Occipital lobe (tissue), 2 donors: ENCODE measurements around the gene PCF11. TPM values are rescaled to one million over a fixed set of nuclear protein-coding genes. Genes with fewer than 3 reads are reported as not detected.

Experiments used
- DNase-seq: peaks from one replicate; lab custom pipeline; 2025; lab: John Stamatoyannopoulos, UW
- total RNA-seq: library from RNA; depleted of rRNA; stranded (reverse); fragments of >200 nt; gene quantifications from one replicate; pipeline ENCODE4 v1.2.3, GENCODE V29; 2014

Gene PCF11
- total RNA-seq, 1 donor from 2014 or later: 93.3 TPM

GRCh38 chr11:83151274-83151977 lies 5.5 kb upstream of the PCF11 start:
- no peak for DNase-seq

- no peak for DNase-seq
Measured at GRCh38 chr11:83152264-83152663, 4.7 kb upstream of the PCF11 start.

- no peak for DNase-seq
Measured at GRCh38 chr11:83153764-83154163, 3.2 kb upstream of the PCF11 start.

GRCh38 chr11:83156144-83156995 lies 561 bp upstream of the PCF11 start:
- DNase-seq: peak; percentile 100

GRCh38 chr11:83157594-83158356 lies 844 bp downstream of the PCF11 start:
- DNase-seq: peak; percentile 43

- no peak for DNase-seq
Measured at GRCh38 chr11:83158357-83158786, 1.4 kb downstream of the PCF11 start.

GRCh38 chr11:83158965-83159901 lies 2.3 kb downstream of the PCF11 start:
- no peak for DNase-seq

- no peak for DNase-seq
Measured at GRCh38 chr11:83159902-83160865, 3.3 kb downstream of the PCF11 start.

- no peak for DNase-seq
Measured at GRCh38 chr11:83161610-83162199, 4.8 kb downstream of the PCF11 start.

- DNase-seq: no peak
Measured at GRCh38 chr11:83162377-83162776, 5.4 kb downstream of the PCF11 start.

GRCh38 chr11:83166193-83166866 lies 9.4 kb downstream of the PCF11 start:
- no peak for DNase-seq

GRCh38 chr11:83168756-83169155 lies 11.8 kb downstream of the PCF11 start:
- no peak for DNase-seq

- no peak for DNase-seq
Measured at GRCh38 chr11:83170865-83171264, 13.9 kb downstream of the PCF11 start.

GRCh38 chr11:83172551-83172950 lies 15.6 kb downstream of the PCF11 start:
- DNase-seq: no peak

GRCh38 chr11:83174008-83174407 lies 17.1 kb downstream of the PCF11 start:
- no peak for DNase-seq

- no peak for DNase-seq
Measured at GRCh38 chr11:83175815-83176214, 18.9 kb downstream of the PCF11 start.

- DNase-seq: no peak
Measured at GRCh38 chr11:83181815-83182214, 24.9 kb downstream of the PCF11 start.

GRCh38 chr11:83185767-83186166 lies 28.8 kb downstream of the PCF11 start:
- no peak for DNase-seq

- no peak for DNase-seq
Measured at GRCh38 chr11:83187465-83187864, 30.5 kb downstream of the PCF11 start.
